Activated CD8-positive, alpha-beta memory T cell treated with anti-CD3 and anti-CD28 coated beads, Interleukin-2, amount 50 U/mL, for 4 hours (primary cell): ENCODE measurements around the gene NUP205.

Experiments
- DNase-seq: peaks from one replicate; pipeline ENCODE4 v3.0.0-alpha.2; 2020

The NUP205 gene

GRCh38 chr7:135557455-135558336, at the start of gene NUP205:
Gene NUP205, plus strand, starts transcription at chr7:135557917. Its CDS starts 28 bp downstream, at chr7:135557945.
- peak; percentile 69 for DNase-seq

- no peak for DNase-seq
These were observed 48.7 kb upstream of the NUP205 start for GRCh38 chr7:135508883-135509588.

- DNase-seq, result no peak
These were observed 48.2 kb upstream of the NUP205 start for GRCh38 chr7:135509589-135509838.

- peak; percentile 97 for DNase-seq
These were observed 47.7 kb upstream of the NUP205 start, which contains the start of gene CNOT4 for GRCh38 chr7:135509839-135510591. Gene CNOT4, minus strand, starts transcription at chr7:135510102. Its CDS starts 71,771 bp downstream, at chr7:135438331.

- DNase-seq, result no peak
These were observed 47.0 kb upstream of the NUP205 start for GRCh38 chr7:135510592-135511183.

- no peak for DNase-seq
These were observed 45.4 kb upstream of the NUP205 start for GRCh38 chr7:135512135-135512887.

- no peak for DNase-seq
These were observed 42.9 kb upstream of the NUP205 start for GRCh38 chr7:135514856-135515255.

GRCh38 chr7:135517060-135517459, 40.7 kb upstream of the NUP205 start:
- DNase-seq, result no peak

GRCh38 chr7:135518748-135519147, 39.0 kb upstream of the NUP205 start:
- DNase-seq, result no peak

- no peak for DNase-seq
These were observed 38.5 kb upstream of the NUP205 start for GRCh38 chr7:135519233-135519688.

- no peak for DNase-seq
These were observed 37.8 kb upstream of the NUP205 start for GRCh38 chr7:135519871-135520270.

- DNase-seq, result no peak
These were observed 35.2 kb upstream of the NUP205 start for GRCh38 chr7:135522509-135522908.

GRCh38 chr7:135523146-135523545, 34.6 kb upstream of the NUP205 start:
- DNase-seq, result no peak

- DNase-seq, result no peak
These were observed 32.3 kb upstream of the NUP205 start for GRCh38 chr7:135525426-135525825.

GRCh38 chr7:135527025-135527424, 30.7 kb upstream of the NUP205 start:
- no peak for DNase-seq

GRCh38 chr7:135536150-135536549, 21.6 kb upstream of the NUP205 start:
- DNase-seq, result no peak

GRCh38 chr7:135537453-135537852, 20.3 kb upstream of the NUP205 start:
- DNase-seq, result no peak

- DNase-seq, result no peak
These were observed 19.8 kb upstream of the NUP205 start for GRCh38 chr7:135537905-135538304.

GRCh38 chr7:135538376-135538775, 19.3 kb upstream of the NUP205 start:
- no peak for DNase-seq

- DNase-seq, result no peak
These were observed 18.1 kb upstream of the NUP205 start for GRCh38 chr7:135539629-135540028.

- DNase-seq, result no peak
These were observed 16.7 kb upstream of the NUP205 start for GRCh38 chr7:135541029-135541428.

GRCh38 chr7:135550196-135550595, 7.5 kb upstream of the NUP205 start:
- DNase-seq, result no peak
